NK-92 treated with Interleukin-12 subunit alpha and Interleukin-12 subunit beta, amount 100 ng/mL, for 24 hours (cell line): ENCODE data around the gene KYNU.
"Not testable (repeated sequence)": the region's sequence is repeated elsewhere in the genome, so short reads cannot be mapped to it uniquely, and the experiment has no call there.

Source experiments
- DNase-seq: peaks from one replicate; lab custom pipeline; 2025; lab: John Stamatoyannopoulos, UW

The KYNU gene

GRCh38 chr2:142918624-142919023 is 41.2 kb downstream of the KYNU start:
- DNase-seq: no peak

DNA sequence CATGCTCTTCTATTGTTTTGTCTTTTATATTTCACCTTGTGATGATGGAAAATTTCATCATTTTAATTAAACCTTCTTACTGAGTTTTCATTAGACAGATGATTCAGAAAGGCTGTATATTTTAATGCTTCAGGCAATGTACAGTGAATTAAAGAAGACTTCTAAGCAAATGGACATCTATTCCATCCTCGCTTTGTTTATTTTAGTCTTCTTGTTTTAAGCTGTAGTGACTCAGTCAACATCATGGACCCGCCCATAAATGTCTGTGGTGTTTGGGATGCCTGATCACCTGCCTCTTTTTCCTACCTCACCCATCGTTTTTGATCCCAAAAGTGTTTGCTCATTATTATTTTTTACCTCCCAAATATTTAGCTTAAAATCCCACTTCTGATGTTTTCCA is 43.1 kb downstream of the KYNU start:
- no peak for DNase-seq

GRCh38 chr2:142926445-142926844 is 49.0 kb downstream of the KYNU start:
- DNase-seq: no peak

- DNase-seq: no peak
These were observed 53.5 kb downstream of the KYNU start for GRCh38 chr2:142930835-142931398.

GRCh38 chr2:142933916-142934315 is 56.5 kb downstream of the KYNU start:
- DNase-seq: no peak

DNA sequence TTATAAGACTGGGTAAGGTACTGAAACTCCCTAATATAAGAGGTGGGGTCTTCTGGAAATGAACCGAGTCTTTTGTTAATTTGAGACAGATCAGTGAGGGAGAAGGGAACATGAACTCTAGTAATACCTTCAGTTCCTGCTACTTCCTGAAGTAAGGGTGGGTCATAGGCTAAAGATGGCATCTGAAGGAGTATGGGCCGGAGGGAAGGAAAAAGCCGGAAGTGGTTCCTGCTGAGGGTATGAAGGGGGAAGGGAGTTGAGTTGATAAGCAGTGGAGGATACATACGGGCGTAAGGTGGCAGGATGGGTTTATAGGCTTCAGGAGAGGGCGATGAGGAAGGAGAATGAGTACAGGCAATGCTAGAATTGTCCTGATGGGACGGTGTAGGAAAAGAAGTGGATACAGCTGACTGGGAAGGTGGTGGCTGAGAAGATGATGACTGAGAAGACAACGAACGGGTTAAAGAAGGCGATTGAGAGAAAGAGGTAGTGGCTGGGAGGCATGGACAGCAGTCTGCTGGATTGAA is 58.2 kb downstream of the KYNU start:
- DNase-seq: no peak

DNA sequence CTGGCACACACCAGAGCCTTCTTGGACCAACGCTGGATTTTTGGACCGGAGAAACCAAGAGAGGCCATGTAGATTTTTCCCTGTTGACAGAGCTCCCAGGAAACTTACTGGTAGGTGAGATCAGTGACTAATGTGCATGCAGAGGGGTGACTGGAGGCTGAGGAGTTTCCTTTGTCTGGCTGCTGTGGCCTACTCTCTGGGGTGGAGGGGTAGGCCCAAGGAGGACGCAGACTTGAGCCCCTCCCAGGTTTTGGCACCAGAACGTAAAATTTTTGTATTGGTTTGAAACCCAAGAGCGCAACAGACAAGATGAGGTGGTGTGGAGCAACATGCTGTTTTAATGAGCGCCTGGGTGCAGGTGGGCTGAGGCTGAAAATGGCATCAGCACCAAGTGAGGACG is 59.2 kb downstream of the KYNU start:
- no peak for DNase-seq

- DNase-seq: no peak
These were observed 59.9 kb downstream of the KYNU start for GRCh38 chr2:142937347-142937746.

DNA sequence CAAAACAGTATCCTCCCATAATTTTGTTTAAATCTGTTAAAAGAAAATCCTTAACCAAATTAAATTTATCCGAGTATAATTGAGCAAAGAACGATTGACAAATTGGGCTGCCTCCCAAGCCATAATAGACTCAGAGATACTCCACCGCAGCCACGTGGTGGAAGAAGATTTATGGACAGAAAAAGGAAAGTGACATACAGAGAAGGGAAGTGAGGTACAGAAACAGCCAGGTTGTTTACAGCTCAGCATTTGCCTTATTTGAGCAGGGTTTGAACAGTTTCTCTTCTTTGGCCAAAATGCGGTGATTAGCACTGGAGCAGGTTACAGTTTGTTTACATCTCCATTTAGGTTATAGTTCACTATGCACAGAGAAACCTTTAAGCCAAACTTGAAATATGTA is 60.8 kb downstream of the KYNU start:
- no peak for DNase-seq

DNA sequence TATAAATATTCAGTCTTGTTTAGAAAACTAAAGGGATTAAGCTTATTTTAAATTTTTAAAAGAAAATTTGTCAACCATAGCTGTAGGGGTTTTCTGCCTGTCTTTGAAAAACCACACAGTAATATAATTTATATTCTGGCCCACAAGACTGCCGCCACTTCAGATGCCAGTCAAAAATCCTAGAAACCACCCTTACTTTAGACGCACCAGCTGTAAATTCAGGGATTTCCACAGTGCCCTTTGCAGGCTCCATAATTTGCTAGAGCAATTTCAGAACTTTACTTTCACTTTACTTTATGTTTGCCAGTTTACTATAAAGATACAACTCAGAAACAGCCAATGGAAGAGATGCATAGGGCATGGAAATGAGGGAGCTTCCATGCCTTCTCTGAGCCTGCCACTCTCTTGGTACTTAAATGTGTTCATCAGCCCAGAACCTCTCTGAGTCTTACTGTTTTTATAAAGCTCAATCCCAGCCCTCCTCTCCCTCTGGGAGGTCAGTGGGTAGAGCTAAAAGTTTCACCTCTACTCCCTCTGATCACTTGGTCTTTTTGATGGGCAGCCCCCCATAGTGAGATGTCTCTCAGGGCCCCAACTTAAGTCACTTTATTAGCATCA is 63.3 kb downstream of the KYNU start:
- no peak for DNase-seq

- DNase-seq: no peak
These were observed 65.2 kb downstream of the KYNU start for GRCh38 chr2:142942690-142943089.

GRCh38 chr2:142944264-142944663 is 66.8 kb downstream of the KYNU start:
- no peak for DNase-seq

DNA sequence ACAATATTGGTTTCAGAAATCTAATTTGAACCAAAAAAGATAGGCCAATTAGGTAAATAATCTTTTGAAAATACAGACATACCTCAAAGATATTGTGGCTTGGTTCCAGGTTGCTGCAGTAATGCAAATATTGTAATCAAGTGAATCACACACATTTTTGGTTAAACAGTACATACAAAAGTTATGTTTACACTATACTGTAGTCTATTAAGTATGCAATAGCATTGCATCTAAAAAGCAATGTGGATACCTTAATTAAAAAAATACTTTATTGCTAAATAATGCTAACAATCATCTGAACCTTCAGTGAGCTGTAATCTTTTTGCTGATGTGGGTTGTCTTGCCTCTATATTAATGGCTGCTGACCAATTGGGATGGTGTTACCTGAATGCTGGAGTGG is 67.3 kb downstream of the KYNU start:
- DNase-seq: no peak

- DNase-seq: no peak
These were observed 69.5 kb downstream of the KYNU start for GRCh38 chr2:142946941-142947340.

DNA sequence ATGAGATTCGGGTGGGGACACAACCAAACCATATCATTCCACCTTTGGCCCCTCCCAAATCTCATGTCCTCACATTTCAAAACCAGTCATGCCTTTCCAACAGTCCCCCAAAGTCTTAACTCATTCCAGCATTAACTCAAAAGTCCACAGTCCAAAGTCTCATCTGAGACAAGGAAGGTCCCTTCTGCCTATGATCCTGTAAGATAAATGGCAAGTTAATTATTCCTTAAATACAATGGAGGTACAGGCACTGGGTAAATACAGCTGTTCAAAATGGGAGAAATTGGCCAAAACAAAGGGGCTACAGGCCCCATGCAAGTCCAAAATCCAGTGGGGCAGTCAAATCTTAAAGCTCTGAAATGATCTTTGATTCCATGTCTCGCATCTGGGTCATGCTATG is 71.3 kb downstream of the KYNU start:
- not testable (repeated sequence) for DNase-seq

GRCh38 chr2:142950323-142950722 is 72.9 kb downstream of the KYNU start:
- DNase-seq: not testable (repeated sequence)

GRCh38 chr2:142951190-142952007 is 73.9 kb downstream of the KYNU start:
- no peak for DNase-seq

DNA sequence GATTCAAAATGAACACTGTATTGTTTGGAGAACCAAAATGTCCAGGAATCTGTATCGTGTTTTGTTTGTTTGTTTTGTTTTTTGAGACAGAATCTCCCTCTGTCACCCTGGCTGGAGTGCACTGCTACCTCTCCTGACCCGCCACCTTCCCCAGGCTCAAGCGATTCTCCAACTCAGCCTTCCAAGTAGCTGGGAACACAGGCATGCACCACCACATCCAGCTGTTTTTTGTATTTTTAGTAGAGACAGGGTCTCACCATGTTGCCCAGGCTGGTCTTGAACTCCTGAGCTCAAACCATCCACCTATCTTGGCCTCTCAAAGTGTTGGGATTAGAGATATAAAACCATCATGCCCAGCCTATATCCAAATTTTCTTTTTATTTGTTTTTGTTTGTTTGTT is 74.6 kb downstream of the KYNU start:
- DNase-seq: no peak

GRCh38 chr2:142952793-142953494 is 75.5 kb downstream of the KYNU start:
- DNase-seq: no peak

DNA sequence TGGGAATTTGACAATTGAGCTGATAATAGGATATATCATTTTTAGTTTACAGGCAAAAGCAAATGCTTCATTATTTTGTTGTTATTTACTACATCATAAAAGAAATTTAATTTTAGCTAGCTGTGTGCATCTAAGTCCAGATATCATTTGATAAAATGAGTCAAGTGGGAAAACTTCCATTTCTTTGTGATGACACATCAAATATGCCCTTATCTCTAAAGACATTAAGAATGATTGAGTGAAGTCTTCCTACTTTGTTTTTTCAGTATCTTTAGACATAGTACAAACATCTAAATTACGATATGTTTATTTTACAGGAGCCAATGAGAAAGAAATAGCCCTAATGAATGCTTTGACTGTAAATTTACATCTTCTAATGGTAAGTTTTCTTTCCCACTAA is 77.0 kb downstream of the KYNU start:
- DNase-seq: no peak

- no peak for DNase-seq
These were observed 79.7 kb downstream of the KYNU start for GRCh38 chr2:142957144-142957543.

- DNase-seq: no peak
These were observed 83.7 kb downstream of the KYNU start for GRCh38 chr2:142961202-142961601.

- DNase-seq: no peak
These were observed 88.0 kb downstream of the KYNU start for GRCh38 chr2:142965443-142965842.
